SK-N-MC (cell line): ENCODE data around the gene NKX2-3.

Experiments used
- EZH2 ChIP-seq: fragments of 200-600 bp; sonication (generic); IDR thresholded peaks from one replicate; pipeline ENCODE4 v1.6.1; 2017; ENCODE audit warnings: antibody characterized with exemption
- POLR2AphosphoS5 ChIP-seq: IDR thresholded peaks from 2 replicates; pipeline ENCODE4 v1.6.1; 2012; ENCODE audit warnings: mild to moderate bottlenecking, low read depth, low read length, borderline replicate concordance

DNA sequence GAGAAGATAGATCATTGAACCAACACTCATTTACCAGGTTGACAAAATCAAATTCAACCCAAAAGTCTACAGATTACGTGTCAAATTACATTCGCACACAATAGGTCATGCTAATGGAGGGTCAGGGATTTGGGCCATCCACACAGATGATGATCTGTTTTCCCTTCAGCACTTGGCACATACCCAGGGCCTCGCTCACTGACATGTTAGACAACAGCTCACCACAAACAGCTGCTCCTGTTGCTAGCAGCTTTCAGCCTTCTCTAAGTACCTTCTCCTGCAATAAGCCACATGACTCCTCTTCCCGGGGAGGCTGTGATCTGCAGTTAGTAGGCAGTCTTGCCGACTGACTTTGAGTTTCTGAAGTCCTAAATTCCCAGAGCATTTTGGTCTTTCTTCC is 18.4 kb downstream of the NKX2-3 start:
- TF ChIP-seq EZH2 (no peak), POLR2AphosphoS5 (no peak)
